Activated naive CD4-positive, alpha-beta T cell treated with anti-CD3 and anti-CD28 coated beads for 36 hours (primary cell): ENCODE results near the gene CLASP2. TPM values are rescaled to one million over a fixed set of nuclear protein-coding genes. Genes with fewer than 3 reads are reported as not detected.
"Not testable (repeated sequence)": the region's sequence is repeated elsewhere in the genome, so short reads cannot be mapped to it uniquely, and the experiment has no call there.

ENCODE experiments used
- CTCF ChIA-PET: fragments of 350-600 bp; sonication (Branson Sonifier 250); formaldehyde crosslinking; loops from one replicate; lab custom pipeline; 2021; ENCODE audit warnings: antibody characterized with exemption; lab: Charles Lee
- DNase-seq: peaks from one replicate; pipeline ENCODE4 v3.0.0-alpha.2; 2020
- H3K27ac Mint-ChIP-seq: one replicate; pipeline ENCODE4 v1.8.0; 2021; ENCODE audit warnings: mild to moderate bottlenecking, mixed read lengths
- H3K27me3 Mint-ChIP-seq: one replicate; pipeline ENCODE4 v1.8.0; 2021; ENCODE audit warnings: low read depth, mixed read lengths
- H3K36me3 Mint-ChIP-seq: one replicate; pipeline ENCODE4 v1.8.0; 2021; ENCODE audit warnings: low read depth, mixed read lengths
- H3K4me1 Mint-ChIP-seq: one replicate; pipeline ENCODE4 v1.8.0; 2021; ENCODE audit warnings: low read depth, mixed read lengths
- H3K4me3 Mint-ChIP-seq: one replicate; pipeline ENCODE4 v1.8.0; 2021; ENCODE audit warnings: mild to moderate bottlenecking, moderate library complexity, mixed read lengths
- H3K9me3 Mint-ChIP-seq: one replicate; pipeline ENCODE4 v1.8.0; 2021; ENCODE audit warnings: mixed read lengths
- intact Hi-C: fragments of 100-400 bp; cut with micrococcal nuclease; formaldehyde crosslinking; loops from one replicate; pipeline ENCODE4 v1.15.1; 2023
- total RNA-seq, 2 experiments: library from RNA; stranded (reverse); gene quantifications; one replicate each; pipeline ENCODE4 v1.2.3, GENCODE V29; 2021

Gene CLASP2
- 10 to 100 TPM; 40.4 to 41.4 TPM for total RNA-seq

GRCh38 chr3:33717866-33718594 lies at the start of gene CLASP2:
TSS of gene CLASP2 (minus strand) at chr3:33718254. CDS start at chr3:33718002, 252 bp downstream.
- peak within 1 kb of the TSS; percentile 86 for H3K4me3 Mint-ChIP-seq
- peak within 1 kb of the TSS; percentile 91 for H3K27ac Mint-ChIP-seq
- H3K4me1 Mint-ChIP-seq = peaks cover 10% of the 10 kb centered on the region
- H3K9me3 Mint-ChIP-seq = no peaks in the 10 kb centered on the region
- intact Hi-C loops = loop anchor here (1.0 to 5.0 kb wide), 7 partner anchors 69 to 767 kb away; partner anchors contain the start of genes CCR4, CRTAP, PDCD6IP and UBP1
- H3K27me3 Mint-ChIP-seq = no peaks in the 10 kb centered on the region
- peak; percentile 83 for DNase-seq
- CTCF ChIA-PET = interaction anchor here (1.6 kb wide), 1 partner anchor 73 kb away, joined by 3 read pairs; no protein-coding TSS in a partner anchor
- no peaks in the 10 kb centered on the region for H3K36me3 Mint-ChIP-seq

DNA sequence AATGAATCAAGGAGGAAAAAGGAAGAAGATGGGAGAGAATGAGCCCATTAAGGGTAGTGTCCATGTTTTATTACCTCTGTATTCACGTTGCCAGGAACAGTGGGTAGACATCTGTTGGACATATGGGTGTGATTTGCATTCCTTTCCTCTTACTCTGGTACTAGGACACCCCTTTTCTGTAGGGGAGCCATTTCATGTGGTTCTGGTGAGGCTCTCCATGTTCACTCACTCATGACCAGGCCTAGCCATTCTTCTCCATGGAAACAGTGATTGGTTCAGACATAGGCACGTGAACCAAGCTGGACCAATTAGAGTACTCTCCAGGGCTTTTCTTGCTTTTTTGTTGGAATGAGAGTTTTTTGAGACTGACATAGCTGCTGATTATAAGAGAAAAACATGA lies 40.8 kb upstream of the CLASP2 start:
- Mint-ChIP-seq H3K36me3 (peaks cover 2% of the 10 kb centered on the region), H3K27me3 (no peaks in the 10 kb centered on the region), H3K4me1 (no peaks in the 10 kb centered on the region), H3K4me3 (no peak overlapping the region), H3K9me3 (peaks cover 11% of the 10 kb centered on the region), H3K27ac (no peak overlapping the region)
- CTCF ChIA-PET = interaction anchor here (0.7 to 1.4 kb wide), 4 partner anchors 12 to 627 kb away, joined by 3 to 4 read pairs (median 4); no protein-coding TSS in a partner anchor
- no peak for DNase-seq
- intact Hi-C loops = no loop called here

DNA sequence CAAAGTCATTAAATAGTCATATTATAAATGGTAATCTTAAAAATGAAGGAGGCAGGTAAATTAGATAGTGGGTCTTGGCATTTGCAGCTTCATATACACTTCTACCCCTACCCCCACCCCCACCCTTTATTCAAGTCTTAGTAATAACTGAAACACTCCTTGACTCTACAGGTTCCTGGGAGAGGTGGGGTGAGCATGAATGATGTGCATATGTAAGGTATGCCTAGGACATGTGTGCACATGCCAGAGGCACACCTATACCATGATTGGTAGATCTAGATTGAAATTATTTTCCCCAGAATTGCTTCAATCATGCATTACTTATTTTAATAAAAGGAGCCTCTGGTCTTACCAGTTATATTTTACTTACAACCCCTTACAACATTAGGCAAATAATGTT lies 40.2 kb upstream of the CLASP2 start:
- H3K27me3 Mint-ChIP-seq = no peaks in the 10 kb centered on the region
- intact Hi-C loops = no loop called here
- CTCF ChIA-PET = no interaction called here
- H3K4me1 Mint-ChIP-seq = no peaks in the 10 kb centered on the region
- H3K9me3 Mint-ChIP-seq = peaks cover 11% of the 10 kb centered on the region
- H3K4me3 Mint-ChIP-seq = no peak overlapping the region
- no peak overlapping the region for H3K27ac Mint-ChIP-seq
- DNase-seq = no peak
- peaks cover 2% of the 10 kb centered on the region for H3K36me3 Mint-ChIP-seq

GRCh38 chr3:33754391-33754790 lies 36.3 kb upstream of the CLASP2 start:
- CTCF ChIA-PET, DNase-seq, H3K4me3 Mint-ChIP-seq, H3K4me1 Mint-ChIP-seq, H3K27ac Mint-ChIP-seq, intact Hi-C loops, H3K27me3 Mint-ChIP-seq, H3K36me3 Mint-ChIP-seq: not testable (repeated sequence)
- H3K9me3 Mint-ChIP-seq = peaks cover 11% of the 10 kb centered on the region

DNA sequence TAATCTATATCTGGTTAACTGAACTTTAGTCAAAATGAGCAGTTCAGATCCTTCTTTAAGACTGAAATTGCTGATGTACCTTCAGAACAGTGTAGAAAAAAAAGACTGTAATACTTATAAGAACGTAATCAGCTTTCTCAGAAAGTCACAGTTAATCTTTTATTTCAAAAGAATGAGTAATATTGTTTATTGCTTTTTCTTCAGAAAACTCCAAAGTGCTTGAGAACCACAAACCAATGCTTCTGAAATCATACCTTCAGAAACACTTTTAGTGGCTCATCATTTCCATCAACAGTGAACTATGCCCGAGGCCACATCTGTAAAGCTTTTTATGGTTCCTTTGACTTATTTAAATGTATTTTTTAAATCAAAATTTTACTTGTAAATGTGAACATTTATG lies 33.3 kb upstream of the CLASP2 start:
- H3K36me3 Mint-ChIP-seq = peaks cover 2% of the 10 kb centered on the region
- no peak overlapping the region for H3K4me3 Mint-ChIP-seq
- H3K9me3 Mint-ChIP-seq = peaks cover 11% of the 10 kb centered on the region
- no peaks in the 10 kb centered on the region for H3K4me1 Mint-ChIP-seq
- intact Hi-C loops = no loop called here
- no peak overlapping the region for H3K27ac Mint-ChIP-seq
- no peaks in the 10 kb centered on the region for H3K27me3 Mint-ChIP-seq
- CTCF ChIA-PET = no interaction called here
- no peak for DNase-seq

DNA sequence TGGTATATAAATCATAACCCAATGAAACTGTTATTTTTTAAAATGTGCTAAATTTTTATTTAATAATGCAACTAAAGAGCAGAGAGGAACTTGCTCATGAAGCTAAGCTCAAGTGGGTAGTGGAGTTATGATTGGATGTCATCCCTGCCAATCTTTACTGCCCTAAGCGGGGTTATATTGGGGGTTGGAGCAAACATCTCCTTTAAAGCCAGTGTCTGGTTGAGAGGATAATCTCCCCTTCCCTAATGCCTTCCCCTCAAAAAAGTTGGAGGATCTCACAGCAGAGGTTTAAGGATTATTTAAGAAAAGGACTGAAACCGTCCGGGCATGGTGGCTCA lies 32.1 kb upstream of the CLASP2 start:
- Mint-ChIP-seq H3K4me1 (no peaks in the 10 kb centered on the region), H3K4me3 (no peak overlapping the region), H3K9me3 (peaks cover 11% of the 10 kb centered on the region), H3K27me3 (no peaks in the 10 kb centered on the region), H3K27ac (no peak overlapping the region), H3K36me3 (peaks cover 2% of the 10 kb centered on the region)
- no peak for DNase-seq
- CTCF ChIA-PET = no interaction called here
- intact Hi-C loops = no loop called here

- CTCF ChIA-PET = no interaction called here
- intact Hi-C loops = no loop called here
- H3K36me3 Mint-ChIP-seq = peaks cover 2% of the 10 kb centered on the region
- H3K27me3 Mint-ChIP-seq = no peaks in the 10 kb centered on the region
- H3K9me3 Mint-ChIP-seq = peaks cover 7% of the 10 kb centered on the region
- H3K27ac Mint-ChIP-seq = no peak overlapping the region
- no peaks in the 10 kb centered on the region for H3K4me1 Mint-ChIP-seq
- no peak for DNase-seq
- no peak overlapping the region for H3K4me3 Mint-ChIP-seq
Observed at GRCh38 chr3:33749546-33750210, 31.6 kb upstream of the CLASP2 start.

- CTCF ChIA-PET = no interaction called here
- intact Hi-C loops = no loop called here
- Mint-ChIP-seq H3K36me3 (no peaks in the 10 kb centered on the region), H3K4me3 (no peak overlapping the region), H3K27ac (no peak overlapping the region), H3K27me3 (peaks cover 7% of the 10 kb centered on the region), H3K9me3 (no peaks in the 10 kb centered on the region), H3K4me1 (no peaks in the 10 kb centered on the region)
- DNase-seq = no peak
Observed at GRCh38 chr3:33746416-33747116, 28.5 kb upstream of the CLASP2 start.

DNA sequence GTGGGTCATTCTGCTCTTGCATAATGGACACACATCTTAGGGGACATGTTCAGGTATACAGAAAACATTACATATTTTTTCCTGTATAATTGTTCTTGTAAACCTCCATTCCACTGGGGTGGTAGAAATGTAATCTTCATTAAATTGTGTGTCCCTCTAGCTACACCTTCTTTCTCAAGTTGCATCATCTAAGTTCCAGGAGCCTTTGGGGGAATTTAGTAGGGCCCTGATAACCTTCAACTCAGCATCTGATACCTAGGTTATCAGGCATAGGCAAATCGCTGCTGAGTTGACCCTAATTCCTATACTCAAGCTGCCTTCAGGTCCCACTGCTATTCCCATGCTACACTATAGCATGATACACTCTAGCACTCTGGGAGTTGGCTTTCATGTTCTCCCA lies 19.1 kb upstream of the CLASP2 start:
- DNase-seq = no peak
- no peak overlapping the region for H3K27ac Mint-ChIP-seq
- no peaks in the 10 kb centered on the region for H3K4me1 Mint-ChIP-seq
- H3K27me3 Mint-ChIP-seq = peaks cover 3% of the 10 kb centered on the region
- intact Hi-C loops = no loop called here
- H3K36me3 Mint-ChIP-seq = no peaks in the 10 kb centered on the region
- H3K4me3 Mint-ChIP-seq = no peak overlapping the region
- peaks cover 5% of the 10 kb centered on the region for H3K9me3 Mint-ChIP-seq
- CTCF ChIA-PET = no interaction called here

DNA sequence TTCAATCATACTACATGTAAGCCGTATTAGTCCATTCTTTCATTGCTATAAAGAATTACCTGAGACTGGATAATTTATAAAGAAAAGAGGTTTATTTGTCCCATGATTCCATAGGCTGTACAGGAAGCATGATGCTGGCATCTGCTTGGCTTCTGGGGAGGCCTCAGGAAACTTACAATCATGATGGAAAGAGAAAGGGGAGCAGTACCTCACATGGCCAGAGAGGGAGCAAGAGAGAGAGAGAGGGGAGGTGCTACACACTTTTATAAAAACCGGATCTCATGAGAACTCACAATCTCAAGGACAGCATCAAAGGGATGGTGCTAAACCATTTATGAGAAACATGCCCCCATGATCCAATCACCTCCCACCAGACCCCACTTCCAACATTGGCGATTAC lies 14.3 kb upstream of the CLASP2 start:
- DNase-seq = peak; percentile 30
- no peak overlapping the region for H3K4me3 Mint-ChIP-seq
- intact Hi-C loops = no loop called here
- CTCF ChIA-PET = no interaction called here
- peaks cover 9% of the 10 kb centered on the region for H3K9me3 Mint-ChIP-seq
- no peaks in the 10 kb centered on the region for H3K27me3 Mint-ChIP-seq
- H3K27ac Mint-ChIP-seq = no peak overlapping the region
- H3K36me3 Mint-ChIP-seq = no peaks in the 10 kb centered on the region
- H3K4me1 Mint-ChIP-seq = no peaks in the 10 kb centered on the region

DNA sequence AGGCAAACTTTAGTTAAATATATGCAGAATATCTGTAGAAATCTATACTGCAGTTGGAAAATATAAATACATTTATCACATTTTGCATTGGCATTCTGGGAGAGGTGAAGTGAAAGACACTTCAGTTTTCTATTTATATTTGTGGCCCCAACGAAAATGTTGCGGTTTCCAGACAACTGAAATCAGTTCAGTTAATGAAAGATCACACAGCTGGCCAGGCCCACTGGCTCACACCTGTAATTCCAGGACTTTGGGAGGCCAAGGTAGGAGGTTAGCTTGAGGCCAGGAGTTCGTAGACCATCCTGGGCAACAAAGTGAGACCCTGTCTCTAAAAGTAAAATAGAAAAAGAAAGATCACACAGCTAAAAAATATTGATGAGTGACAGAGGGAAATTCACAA lies 11.9 kb upstream of the CLASP2 start:
- CTCF ChIA-PET = interaction anchor here (0.8 to 1.7 kb wide), 2 partner anchors 48 to 57 kb away, joined by 3 to 4 read pairs; no protein-coding TSS in a partner anchor
- Mint-ChIP-seq H3K9me3 (peaks cover 9% of the 10 kb centered on the region), H3K4me1 (no peaks in the 10 kb centered on the region), H3K4me3 (no peak overlapping the region), H3K27ac (no peak overlapping the region), H3K27me3 (peaks cover 3% of the 10 kb centered on the region), H3K36me3 (no peaks in the 10 kb centered on the region)
- intact Hi-C loops = no loop called here
- DNase-seq = no peak

DNA sequence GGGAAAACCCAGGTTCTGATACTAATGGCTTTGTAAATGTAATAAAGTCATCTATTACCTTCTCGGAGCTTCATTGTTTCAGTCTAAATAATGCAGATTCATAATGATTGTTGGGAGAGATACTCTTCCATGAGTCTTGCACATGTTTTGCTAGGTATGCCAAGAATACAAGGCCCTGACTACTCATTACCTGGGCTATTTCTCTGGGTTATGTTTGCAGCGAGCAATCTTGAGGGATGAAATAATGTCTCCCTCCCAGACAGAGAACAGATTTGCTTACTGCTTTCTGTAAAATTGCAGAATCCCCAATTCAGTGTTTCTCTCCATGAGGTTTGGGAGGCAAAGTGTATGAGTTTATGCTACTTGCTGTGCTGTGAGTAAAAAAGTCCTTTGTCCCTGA lies 6.2 kb upstream of the CLASP2 start:
- CTCF ChIA-PET = no interaction called here
- no peak overlapping the region for H3K27ac Mint-ChIP-seq
- no peaks in the 10 kb centered on the region for H3K36me3 Mint-ChIP-seq

More for the DNA sequence above, 6.2 kb upstream of the CLASP2 start:
- peaks cover 2% of the 10 kb centered on the region for H3K4me1 Mint-ChIP-seq
- no peak overlapping the region for H3K4me3 Mint-ChIP-seq
- intact Hi-C loops = no loop called here
- DNase-seq = no peak
- peaks cover 3% of the 10 kb centered on the region for H3K27me3 Mint-ChIP-seq
- no peaks in the 10 kb centered on the region for H3K9me3 Mint-ChIP-seq
